HL-60/S4 treated with phorbol 12-myristate 13-acetate at 8.2 ng/mL for 4 days and 3 days (cell line): ENCODE results near the gene HS3ST3A1.

Source experiments
- in situ Hi-C: fragments of 300-500 bp; cut with MboI; formaldehyde crosslinking; loops from 2 replicates; pipeline ENCODE4 v1.15.0; 2022; ENCODE audit warnings: low sequenced_read_pairs

Gene HS3ST3A1

DNA sequence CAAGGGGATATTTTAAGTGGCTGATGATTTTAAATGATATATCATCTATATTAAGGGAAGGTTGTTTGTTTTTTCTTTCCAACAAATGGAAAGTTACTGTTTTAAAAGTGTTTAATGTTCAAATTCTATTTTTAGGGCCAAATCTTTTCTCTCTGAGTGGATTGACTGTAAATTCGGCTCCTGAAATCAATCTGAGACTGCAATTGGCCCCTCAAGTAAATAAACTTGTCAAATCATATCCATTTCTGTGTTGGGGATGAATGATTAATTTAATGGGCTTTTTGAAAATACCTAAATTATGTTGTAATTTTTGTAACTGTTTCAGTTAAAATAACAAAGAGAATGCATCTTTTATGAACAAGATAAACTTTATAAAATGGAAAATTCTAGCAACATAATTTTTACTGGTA lies 2.6 kb downstream of the HS3ST3A1 start:
- in situ Hi-C loops: loop anchor here (25.0 kb wide), 1 partner anchor 713 kb away; the partner anchor contains the start of gene HS3ST3B1

- in situ Hi-C loops: loop anchor here (25.0 kb wide), 1 partner anchor 714 kb away; the partner anchor contains the start of gene HS3ST3B1
Measured at GRCh38 chr17:13598353-13599167, 3.2 kb downstream of the HS3ST3A1 start.

DNA sequence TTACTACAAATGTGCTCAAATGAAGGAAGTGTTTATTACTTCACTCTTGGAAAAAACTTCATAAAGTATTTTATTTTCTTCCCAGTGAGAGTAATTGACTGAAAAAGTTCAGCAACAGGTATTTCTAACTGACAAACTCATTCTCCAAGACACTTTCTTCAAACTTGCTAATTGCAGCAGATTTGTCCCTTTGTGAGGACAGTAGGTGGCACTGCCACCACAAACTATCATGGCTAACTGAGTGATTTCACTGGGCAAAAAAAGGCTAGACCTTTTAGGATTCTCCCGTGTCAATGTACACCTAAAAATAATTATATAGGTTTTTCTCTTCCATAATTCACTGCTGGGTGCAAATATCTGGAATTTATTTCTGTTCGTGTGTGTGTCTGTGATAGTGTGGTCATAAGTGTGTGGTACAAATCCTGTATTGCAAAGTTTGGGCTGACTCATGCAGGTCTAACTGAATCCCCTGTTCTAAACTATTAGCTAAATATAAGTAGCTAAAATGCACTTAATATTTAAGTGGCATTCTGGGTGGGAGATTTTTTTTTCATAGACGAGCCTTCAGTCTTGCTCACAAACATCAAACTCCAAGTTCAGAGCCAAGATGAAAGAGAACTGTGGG lies 3.9 kb downstream of the HS3ST3A1 start:
- in situ Hi-C loops: loop anchor here (25.0 kb wide), 1 partner anchor 714 kb away; the partner anchor contains the start of gene HS3ST3B1

DNA sequence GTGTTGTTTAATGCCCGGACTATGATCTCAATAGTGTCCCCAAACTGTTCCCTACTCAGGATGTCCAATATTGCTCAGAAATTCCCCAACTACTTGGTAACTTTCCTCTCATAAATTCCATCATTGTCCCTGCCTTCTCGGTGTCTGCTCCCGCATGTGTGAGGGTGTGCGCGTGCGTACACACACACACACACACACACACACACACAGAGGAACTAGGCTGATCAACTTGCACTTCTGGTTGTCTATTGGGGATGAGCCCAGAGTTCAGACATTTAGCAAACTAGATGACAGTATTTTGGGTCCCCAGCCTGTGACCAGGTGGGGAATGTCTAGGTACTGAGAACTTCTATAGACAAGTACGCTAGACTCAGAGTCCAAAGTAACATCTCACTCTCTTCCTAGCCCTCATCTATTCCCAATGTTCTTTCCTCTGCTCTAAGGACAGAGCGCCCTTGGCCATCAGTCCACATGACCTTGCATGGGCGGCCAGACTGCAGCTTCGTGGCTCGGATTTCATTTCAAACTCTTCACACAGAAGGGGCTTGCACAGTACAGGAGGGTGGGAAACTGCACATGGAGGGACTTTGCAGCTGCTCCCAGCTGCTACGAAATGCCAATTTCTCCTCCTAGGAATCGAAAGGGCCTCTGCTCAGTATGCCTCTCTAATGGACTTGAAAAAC lies 5.3 kb downstream of the HS3ST3A1 start:
- in situ Hi-C loops: loop anchor here (25.0 kb wide), 1 partner anchor 716 kb away; the partner anchor contains the start of gene HS3ST3B1

DNA sequence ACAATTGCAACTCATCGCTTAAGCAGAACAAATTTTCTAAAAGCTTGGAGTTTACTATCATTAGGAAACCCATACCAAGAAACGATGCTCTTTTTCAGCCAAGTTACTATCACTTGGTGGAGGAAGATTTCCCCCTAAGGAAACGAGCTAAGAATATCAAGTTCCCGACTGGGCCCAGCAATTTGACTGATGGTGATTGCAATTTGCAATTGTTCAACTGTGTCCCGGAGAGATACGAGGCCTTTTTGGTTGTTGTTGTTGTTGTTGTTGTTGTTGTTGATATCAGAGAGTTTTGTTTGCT lies 6.2 kb downstream of the HS3ST3A1 start:
- in situ Hi-C loops: loop anchor here (25.0 kb wide), 1 partner anchor 717 kb away; the partner anchor contains the start of gene HS3ST3B1

GRCh38 chr17:13594762-13595598 lies 6.7 kb downstream of the HS3ST3A1 start:
- in situ Hi-C loops: loop anchor here (25.0 kb wide), 1 partner anchor 717 kb away; the partner anchor contains the start of gene HS3ST3B1

GRCh38 chr17:13594310-13594709 lies 7.4 kb downstream of the HS3ST3A1 start:
- in situ Hi-C loops: loop anchor here (25.0 kb wide), 1 partner anchor 718 kb away; the partner anchor contains the start of gene HS3ST3B1

- in situ Hi-C loops: loop anchor here (25.0 kb wide), 1 partner anchor 719 kb away; the partner anchor contains the start of gene HS3ST3B1
Measured at GRCh38 chr17:13593757-13594156, 8.0 kb downstream of the HS3ST3A1 start.

- in situ Hi-C loops: loop anchor here (25.0 kb wide), 1 partner anchor 719 kb away; the partner anchor contains the start of gene HS3ST3B1
Measured at GRCh38 chr17:13593021-13593751, 8.5 kb downstream of the HS3ST3A1 start.

DNA sequence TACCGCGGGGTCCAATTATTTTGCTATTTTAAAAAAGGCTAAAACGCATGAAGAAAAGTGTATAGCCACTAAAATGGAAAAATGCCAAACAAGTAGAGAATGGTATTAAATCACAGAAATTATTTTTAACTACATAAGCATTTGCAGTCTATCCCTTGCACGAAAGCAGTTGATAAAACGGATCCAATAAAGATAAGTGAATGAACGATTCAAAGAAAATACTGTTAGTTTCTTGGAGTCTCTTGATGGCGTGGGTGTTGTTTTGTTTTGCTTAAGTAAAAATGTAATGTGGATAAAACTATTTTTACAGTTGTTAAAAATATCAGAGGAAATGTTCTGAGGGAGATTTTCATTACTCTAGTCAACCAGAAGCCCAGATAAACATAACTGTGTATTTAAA lies 9.3 kb downstream of the HS3ST3A1 start:
- in situ Hi-C loops: loop anchor here (25.0 kb wide), 1 partner anchor 720 kb away; the partner anchor contains the start of gene HS3ST3B1

- in situ Hi-C loops: loop anchor here (25.0 kb wide), 1 partner anchor 722 kb away; the partner anchor contains the start of gene HS3ST3B1
Measured at GRCh38 chr17:13590441-13590840, 11.3 kb downstream of the HS3ST3A1 start.

DNA sequence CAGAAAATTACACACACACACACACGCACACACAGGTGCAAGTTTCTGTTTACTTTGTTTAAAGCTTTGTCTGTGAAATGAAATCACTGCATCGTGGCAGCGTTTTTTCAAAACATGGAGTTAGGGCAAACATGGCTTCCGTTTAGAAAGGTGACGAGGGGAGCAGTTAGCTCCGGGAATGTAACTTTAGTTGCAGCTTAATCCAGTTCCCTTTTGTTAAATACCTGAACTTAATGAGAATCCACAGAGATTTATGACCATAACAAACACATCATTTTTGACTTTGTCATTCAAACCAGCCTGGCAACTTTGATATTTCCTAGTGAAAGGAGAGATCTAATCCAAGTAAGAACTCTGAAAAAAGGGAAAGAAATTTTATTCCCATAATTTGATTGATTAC lies 12.1 kb downstream of the HS3ST3A1 start:
- in situ Hi-C loops: loop anchor here (25.0 kb wide), 1 partner anchor 723 kb away; the partner anchor contains the start of gene HS3ST3B1

GRCh38 chr17:13587487-13588338 lies 14.0 kb downstream of the HS3ST3A1 start:
- in situ Hi-C loops: loop anchor here (25.0 kb wide), 1 partner anchor 725 kb away; the partner anchor contains the start of gene HS3ST3B1

DNA sequence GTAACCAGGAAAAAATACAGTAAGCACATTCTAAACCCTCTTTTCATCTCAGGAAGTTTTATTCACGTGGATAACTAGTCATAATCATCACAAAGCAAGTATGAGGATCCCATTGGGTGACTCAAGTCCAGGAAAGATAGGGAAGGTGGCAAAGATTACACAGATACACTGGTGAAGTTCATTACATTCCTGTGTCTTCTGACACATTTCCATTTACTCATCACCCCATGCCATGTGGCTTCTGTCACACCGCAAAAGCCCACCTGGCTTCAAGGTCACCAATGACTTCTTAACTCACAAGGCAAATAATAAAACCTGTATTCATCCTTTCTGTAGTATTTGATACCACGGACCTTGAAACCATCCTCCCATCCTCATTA lies 17.0 kb downstream of the HS3ST3A1 start:
- in situ Hi-C loops: loop anchor here (25.0 kb wide), 1 partner anchor 728 kb away; the partner anchor contains the start of gene HS3ST3B1

DNA sequence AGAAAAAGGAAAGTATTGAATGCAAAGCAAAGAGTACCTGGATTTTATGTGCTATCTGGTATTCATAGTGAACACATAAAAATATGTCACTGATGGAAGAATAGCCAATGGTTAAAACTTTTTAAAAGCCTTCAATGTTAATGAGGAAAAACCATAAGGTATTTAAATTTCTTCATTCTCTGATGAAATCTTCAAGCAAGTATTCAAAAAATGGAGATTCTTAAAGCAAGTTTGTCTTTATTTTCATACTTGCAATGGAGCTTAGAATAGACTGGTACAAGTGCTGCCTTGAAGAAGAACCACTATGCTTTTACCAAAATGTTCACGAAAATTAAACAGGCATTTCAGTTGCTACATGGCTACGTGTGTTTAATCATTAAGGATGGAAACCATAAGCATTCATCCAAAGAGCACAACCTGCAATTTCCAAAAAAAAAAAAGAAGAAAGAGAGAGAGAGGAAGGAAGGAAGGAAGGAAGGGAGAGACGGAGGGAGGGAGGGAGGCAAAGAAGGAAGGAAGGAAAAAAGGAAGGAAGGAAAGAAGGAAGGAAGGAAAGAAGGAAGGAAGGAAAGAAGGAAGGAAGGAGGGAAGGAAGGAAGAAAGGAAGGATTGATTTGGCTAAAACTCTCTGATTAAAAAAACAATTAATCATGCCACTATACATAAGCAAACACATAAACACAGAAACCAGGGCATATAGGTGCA lies 17.6 kb downstream of the HS3ST3A1 start:
- in situ Hi-C loops: loop anchor here (25.0 kb wide), 1 partner anchor 728 kb away; the partner anchor contains the start of gene HS3ST3B1

DNA sequence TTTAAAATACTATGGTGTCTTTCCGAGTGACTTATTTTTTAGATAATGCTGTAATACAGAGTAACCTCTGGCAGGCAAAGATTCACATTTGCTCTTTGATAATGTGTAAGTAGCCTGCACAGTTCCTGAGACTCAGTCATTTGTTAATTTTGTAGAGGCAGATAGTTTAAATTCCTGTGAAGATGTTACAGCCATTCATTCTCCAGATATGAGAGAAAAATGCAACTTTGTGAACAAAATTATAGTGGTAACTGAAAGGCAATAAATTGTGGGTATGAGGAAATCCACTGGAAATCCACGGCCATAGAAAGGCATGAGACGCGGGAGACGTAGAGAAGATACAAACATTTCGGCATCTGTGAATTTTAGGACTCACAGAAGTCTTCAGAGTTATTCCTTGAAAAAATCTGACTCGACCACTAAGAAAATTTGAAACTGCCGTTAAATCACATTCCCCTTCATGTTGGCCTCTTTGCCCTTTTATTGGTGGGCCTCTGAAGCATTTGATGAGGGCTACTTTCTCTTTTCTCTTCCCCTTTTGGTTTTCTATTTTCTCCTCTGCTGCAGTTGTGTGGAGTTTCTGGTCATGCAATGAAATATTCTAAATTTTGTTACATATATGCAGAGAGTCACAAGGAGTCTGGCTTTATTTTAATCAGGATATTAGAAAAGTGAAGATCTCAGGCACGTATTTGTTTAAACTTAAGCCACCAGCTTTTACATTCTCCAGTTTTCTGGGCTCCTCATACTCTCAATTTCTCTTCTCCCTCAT lies 18.8 kb downstream of the HS3ST3A1 start:
- in situ Hi-C loops: loop anchor here (25.0 kb wide), 1 partner anchor 729 kb away; the partner anchor contains the start of gene HS3ST3B1

DNA sequence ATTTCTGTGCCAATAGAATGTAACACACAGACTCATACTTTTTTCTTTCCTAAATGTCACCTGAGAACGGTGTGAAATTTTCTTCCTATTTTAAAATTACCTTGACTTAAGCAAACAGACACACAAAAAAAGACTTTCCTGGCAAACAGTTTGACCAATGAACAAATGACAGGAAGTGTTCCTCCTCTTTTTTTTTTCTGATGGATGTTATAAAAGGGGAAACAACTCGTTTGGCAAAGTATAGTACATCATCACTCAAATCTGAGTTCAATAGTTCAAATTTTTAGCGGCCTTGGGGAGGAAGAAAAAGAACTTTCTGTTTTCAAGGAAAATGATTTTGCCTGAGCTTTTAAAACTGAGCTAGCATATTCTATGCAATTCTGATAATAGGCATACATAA lies 19.8 kb downstream of the HS3ST3A1 start:
- in situ Hi-C loops: loop anchor here (25.0 kb wide), 1 partner anchor 730 kb away; the partner anchor contains the start of gene HS3ST3B1
